K562 (cell line): Measurements from ENCODE around the gene ITPR3. TPM values are rescaled to one million over a fixed set of nuclear protein-coding genes. Genes with fewer than 3 reads are reported as not detected.

Experiments used
- CBX3 ChIP-seq, 2 experiments: IDR thresholded peaks; 1 replicate in 1 of 2; 2 replicates in 1 of 2; pipeline ENCODE4 v1.6.1; 2012; ENCODE audit warnings: inconsistent platforms in 2 of 2, low read length in 2 of 2, borderline replicate concordance in 1 of 2, control low read depth in 1 of 2
- CEBPB ChIP-seq: fragments of 450-650 bp; IDR thresholded peaks from 2 replicates; pipeline ENCODE4 v1.6.1; 2016; ENCODE audit warnings: missing genetic modification characterization, missing compliant biosample characterization
- DIDO1 ChIP-seq: fragments of 450-650 bp; IDR thresholded peaks from 2 replicates; pipeline ENCODE4 v1.6.1; 2016; ENCODE audit warnings: low read depth, missing biosample characterization, missing genetic modification characterization
- EZH2 ChIP-seq: IDR thresholded peaks from 2 replicates; pipeline ENCODE4 v1.6.1; 2012; ENCODE audit warnings: low read depth, mild to moderate bottlenecking, inconsistent platforms, low read length, borderline replicate concordance
- FOXK1 ChIP-seq: sonication (generic); formaldehyde crosslinking; IDR thresholded peaks from 2 replicates; pipeline ENCODE4 v1.8.0; 2022; ENCODE audit warnings: missing genetic modification reagents, mild to moderate bottlenecking, borderline replicate concordance
- HIVEP1 ChIP-seq: fragments of 250-450 bp; sonication (Bioruptor Pico); IDR thresholded peaks from 2 replicates; pipeline ENCODE4 v1.4.0; 2020; ENCODE audit warnings: mild to moderate bottlenecking
- MAFK ChIP-seq: IDR thresholded peaks from 2 replicates; pipeline ENCODE4 v1.6.1; 2011; ENCODE audit warnings: low read length, improper control_type of control experiment
- MEF2A ChIP-seq: IDR thresholded peaks from 2 replicates; pipeline ENCODE4 v1.6.1; 2011; ENCODE audit warnings: low read depth, mild to moderate bottlenecking, low read length, moderate library complexity; ENCODE audit not compliant: control insufficient read depth
- POLR2H ChIP-seq: IDR thresholded peaks from 2 replicates; pipeline ENCODE4 v1.6.1; 2016; ENCODE audit warnings: missing genetic modification characterization, low read depth, mild to moderate bottlenecking, control low read depth, missing compliant biosample characterization, moderate library complexity
- SMAD1 ChIP-seq: fragments of 150-350 bp; IDR thresholded peaks from 2 replicates; pipeline ENCODE4 v1.6.1; 2014; ENCODE audit warnings: low read length, low read depth; ENCODE audit not compliant: partially characterized antibody
- XRCC3 ChIP-seq: fragments of 450-650 bp; IDR thresholded peaks from 2 replicates; pipeline ENCODE4 v1.6.1; 2017; ENCODE audit warnings: mild to moderate bottlenecking, moderate library complexity
- polyA plus RNA-seq, 8 experiments: library from polyadenylated mRNA; depleted of rRNA in 4 of 8; stranded (reverse) in 5 of 8; unstranded in 3 of 8; fragments of >200 nt; fragmentation: Nextera tagmentation in 2 of 8; fragmentation: Illumina TruSeq in 1 of 8; extraction: Ambion mirVana in 2 of 8; extraction: Trizol in 1 of 8; gene quantifications; 2 replicates each; pipeline versions ENCODE4 v1.2.1 to v1.2.3, GENCODE V29; 2011 to 2014; ENCODE audit warnings: inconsistent platforms in 1 of 8, missing spikeins in 1 of 8
- total RNA-seq, 7 experiments: library from RNA; depleted of rRNA in 6 of 7; stranded (reverse); fragments of >200 nt in 6 of 7; fragmentation: Illumina TruSeq in 2 of 7; extraction: Trizol in 2 of 7; gene quantifications; 2 replicates each; pipeline versions ENCODE4 v1.2.1 to v1.2.3, GENCODE V29; 2011 to 2021; ENCODE audit warnings: low replicate concordance in 1 of 7
- TF ChIP-seq, protein P1 (sequence below): fragments of 450-650 bp; IDR thresholded peaks from 2 replicates; pipeline ENCODE4 v1.6.1; 2016; ENCODE audit warnings: mild to moderate bottlenecking, moderate library complexity
- TF ChIP-seq, protein P2 (sequence below): sonication (generic); formaldehyde crosslinking; IDR thresholded peaks from 2 replicates; pipeline ENCODE4 v1.8.1; 2023; ENCODE audit warnings: mild to moderate bottlenecking, missing genetic modification reagents

Gene ITPR3
- total and polyA plus RNA-seq, 9 of the 15 experiments (the other 6 are each of a cell fraction or from before 2014, with no cell fraction given): 0.39 to 35.7 (median 13.2) TPM

DNA sequence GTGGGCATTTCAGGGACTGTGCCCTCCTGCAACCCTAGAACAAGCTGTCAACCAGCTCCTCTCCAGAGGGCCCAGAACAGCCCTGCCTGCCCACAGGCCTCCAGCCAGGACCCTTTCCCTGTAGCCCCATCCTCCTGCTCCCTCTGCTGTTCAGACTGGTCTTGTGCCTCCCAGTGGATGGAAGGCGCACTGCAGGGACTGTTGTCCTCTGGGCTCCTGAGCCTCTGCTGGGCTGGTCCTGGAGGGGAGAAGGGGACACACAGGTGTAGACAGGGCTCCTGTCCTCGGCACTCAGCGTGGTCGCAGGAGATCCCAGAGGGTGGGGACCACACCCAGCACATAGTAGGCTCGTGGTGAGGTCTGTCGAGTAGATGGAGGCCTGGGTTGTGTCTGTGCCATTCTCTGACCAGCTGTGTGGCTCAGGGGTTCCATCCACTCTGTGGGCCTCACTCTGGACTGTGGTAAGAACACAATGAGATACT is 11.5 kb downstream of the ITPR3 start (continued):
- TF ChIP-seq FOXK1 (CRISPR knock-in tag): no peak
- TF ChIP-seq MEF2A: no peak
- TF ChIP-seq MAFK: no peak
- TF ChIP-seq EZH2: no peak
- TF ChIP-seq CBX3 (IDR thresholded peaks at IDR 0.05; ENCODE audit: borderline replicate concordance in 1 of 2, low read length in 2 of 2): 0 out of 3 replicates have a peak, but pooled peaks of 1 of the 2 experiments have one; percentile 9
- no peak for TF ChIP-seq HIVEP1 (CRISPR knock-in tag)
- TF ChIP-seq CEBPB (tag): no peak
- no peak for TF ChIP-seq SMAD1
- TF ChIP-seq POLR2H (tag): no peak
- TF ChIP-seq, protein P1, sequence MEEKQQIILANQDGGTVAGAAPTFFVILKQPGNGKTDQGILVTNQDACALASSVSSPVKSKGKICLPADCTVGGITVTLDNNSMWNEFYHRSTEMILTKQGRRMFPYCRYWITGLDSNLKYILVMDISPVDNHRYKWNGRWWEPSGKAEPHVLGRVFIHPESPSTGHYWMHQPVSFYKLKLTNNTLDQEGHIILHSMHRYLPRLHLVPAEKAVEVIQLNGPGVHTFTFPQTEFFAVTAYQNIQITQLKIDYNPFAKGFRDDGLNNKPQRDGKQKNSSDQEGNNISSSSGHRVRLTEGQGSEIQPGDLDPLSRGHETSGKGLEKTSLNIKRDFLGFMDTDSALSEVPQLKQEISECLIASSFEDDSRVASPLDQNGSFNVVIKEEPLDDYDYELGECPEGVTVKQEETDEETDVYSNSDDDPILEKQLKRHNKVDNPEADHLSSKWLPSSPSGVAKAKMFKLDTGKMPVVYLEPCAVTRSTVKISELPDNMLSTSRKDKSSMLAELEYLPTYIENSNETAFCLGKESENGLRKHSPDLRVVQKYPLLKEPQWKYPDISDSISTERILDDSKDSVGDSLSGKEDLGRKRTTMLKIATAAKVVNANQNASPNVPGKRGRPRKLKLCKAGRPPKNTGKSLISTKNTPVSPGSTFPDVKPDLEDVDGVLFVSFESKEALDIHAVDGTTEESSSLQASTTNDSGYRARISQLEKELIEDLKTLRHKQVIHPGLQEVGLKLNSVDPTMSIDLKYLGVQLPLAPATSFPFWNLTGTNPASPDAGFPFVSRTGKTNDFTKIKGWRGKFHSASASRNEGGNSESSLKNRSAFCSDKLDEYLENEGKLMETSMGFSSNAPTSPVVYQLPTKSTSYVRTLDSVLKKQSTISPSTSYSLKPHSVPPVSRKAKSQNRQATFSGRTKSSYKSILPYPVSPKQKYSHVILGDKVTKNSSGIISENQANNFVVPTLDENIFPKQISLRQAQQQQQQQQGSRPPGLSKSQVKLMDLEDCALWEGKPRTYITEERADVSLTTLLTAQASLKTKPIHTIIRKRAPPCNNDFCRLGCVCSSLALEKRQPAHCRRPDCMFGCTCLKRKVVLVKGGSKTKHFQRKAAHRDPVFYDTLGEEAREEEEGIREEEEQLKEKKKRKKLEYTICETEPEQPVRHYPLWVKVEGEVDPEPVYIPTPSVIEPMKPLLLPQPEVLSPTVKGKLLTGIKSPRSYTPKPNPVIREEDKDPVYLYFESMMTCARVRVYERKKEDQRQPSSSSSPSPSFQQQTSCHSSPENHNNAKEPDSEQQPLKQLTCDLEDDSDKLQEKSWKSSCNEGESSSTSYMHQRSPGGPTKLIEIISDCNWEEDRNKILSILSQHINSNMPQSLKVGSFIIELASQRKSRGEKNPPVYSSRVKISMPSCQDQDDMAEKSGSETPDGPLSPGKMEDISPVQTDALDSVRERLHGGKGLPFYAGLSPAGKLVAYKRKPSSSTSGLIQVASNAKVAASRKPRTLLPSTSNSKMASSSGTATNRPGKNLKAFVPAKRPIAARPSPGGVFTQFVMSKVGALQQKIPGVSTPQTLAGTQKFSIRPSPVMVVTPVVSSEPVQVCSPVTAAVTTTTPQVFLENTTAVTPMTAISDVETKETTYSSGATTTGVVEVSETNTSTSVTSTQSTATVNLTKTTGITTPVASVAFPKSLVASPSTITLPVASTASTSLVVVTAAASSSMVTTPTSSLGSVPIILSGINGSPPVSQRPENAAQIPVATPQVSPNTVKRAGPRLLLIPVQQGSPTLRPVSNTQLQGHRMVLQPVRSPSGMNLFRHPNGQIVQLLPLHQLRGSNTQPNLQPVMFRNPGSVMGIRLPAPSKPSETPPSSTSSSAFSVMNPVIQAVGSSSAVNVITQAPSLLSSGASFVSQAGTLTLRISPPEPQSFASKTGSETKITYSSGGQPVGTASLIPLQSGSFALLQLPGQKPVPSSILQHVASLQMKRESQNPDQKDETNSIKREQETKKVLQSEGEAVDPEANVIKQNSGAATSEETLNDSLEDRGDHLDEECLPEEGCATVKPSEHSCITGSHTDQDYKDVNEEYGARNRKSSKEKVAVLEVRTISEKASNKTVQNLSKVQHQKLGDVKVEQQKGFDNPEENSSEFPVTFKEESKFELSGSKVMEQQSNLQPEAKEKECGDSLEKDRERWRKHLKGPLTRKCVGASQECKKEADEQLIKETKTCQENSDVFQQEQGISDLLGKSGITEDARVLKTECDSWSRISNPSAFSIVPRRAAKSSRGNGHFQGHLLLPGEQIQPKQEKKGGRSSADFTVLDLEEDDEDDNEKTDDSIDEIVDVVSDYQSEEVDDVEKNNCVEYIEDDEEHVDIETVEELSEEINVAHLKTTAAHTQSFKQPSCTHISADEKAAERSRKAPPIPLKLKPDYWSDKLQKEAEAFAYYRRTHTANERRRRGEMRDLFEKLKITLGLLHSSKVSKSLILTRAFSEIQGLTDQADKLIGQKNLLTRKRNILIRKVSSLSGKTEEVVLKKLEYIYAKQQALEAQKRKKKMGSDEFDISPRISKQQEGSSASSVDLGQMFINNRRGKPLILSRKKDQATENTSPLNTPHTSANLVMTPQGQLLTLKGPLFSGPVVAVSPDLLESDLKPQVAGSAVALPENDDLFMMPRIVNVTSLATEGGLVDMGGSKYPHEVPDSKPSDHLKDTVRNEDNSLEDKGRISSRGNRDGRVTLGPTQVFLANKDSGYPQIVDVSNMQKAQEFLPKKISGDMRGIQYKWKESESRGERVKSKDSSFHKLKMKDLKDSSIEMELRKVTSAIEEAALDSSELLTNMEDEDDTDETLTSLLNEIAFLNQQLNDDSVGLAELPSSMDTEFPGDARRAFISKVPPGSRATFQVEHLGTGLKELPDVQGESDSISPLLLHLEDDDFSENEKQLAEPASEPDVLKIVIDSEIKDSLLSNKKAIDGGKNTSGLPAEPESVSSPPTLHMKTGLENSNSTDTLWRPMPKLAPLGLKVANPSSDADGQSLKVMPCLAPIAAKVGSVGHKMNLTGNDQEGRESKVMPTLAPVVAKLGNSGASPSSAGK: no peak
- no peak for TF ChIP-seq DIDO1 (tag)
- TF ChIP-seq XRCC3: no peak
- TF ChIP-seq, protein P2, sequence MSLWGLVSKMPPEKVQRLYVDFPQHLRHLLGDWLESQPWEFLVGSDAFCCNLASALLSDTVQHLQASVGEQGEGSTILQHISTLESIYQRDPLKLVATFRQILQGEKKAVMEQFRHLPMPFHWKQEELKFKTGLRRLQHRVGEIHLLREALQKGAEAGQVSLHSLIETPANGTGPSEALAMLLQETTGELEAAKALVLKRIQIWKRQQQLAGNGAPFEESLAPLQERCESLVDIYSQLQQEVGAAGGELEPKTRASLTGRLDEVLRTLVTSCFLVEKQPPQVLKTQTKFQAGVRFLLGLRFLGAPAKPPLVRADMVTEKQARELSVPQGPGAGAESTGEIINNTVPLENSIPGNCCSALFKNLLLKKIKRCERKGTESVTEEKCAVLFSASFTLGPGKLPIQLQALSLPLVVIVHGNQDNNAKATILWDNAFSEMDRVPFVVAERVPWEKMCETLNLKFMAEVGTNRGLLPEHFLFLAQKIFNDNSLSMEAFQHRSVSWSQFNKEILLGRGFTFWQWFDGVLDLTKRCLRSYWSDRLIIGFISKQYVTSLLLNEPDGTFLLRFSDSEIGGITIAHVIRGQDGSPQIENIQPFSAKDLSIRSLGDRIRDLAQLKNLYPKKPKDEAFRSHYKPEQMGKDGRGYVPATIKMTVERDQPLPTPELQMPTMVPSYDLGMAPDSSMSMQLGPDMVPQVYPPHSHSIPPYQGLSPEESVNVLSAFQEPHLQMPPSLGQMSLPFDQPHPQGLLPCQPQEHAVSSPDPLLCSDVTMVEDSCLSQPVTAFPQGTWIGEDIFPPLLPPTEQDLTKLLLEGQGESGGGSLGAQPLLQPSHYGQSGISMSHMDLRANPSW (CRISPR knock-in tag): no peak
